ENCODE data around the gene HNF1A. TPM values are rescaled to one million over a fixed set of nuclear protein-coding genes. Genes with fewer than 3 reads are reported as not detected.

Gene HNF1A
- total and polyA plus RNA-seq, 2 of the 13 experiments (the other 11 are each of a cell fraction or from before 2014, with no cell fraction given): 13.4 to 34.7 TPM

- TF ChIP-seq ZNF609 (CRISPR knock-in tag; IDR thresholded peaks at IDR 0.05; ENCODE audit: borderline replicate concordance): peak; percentile 74
- no peak for TF ChIP-seq ZNF234 (CRISPR knock-in tag; conservative IDR thresholded peaks at IDR 0.05)
- no peak for TF ChIP-seq ZHX1 (CRISPR knock-in tag; IDR thresholded peaks at IDR 0.05; ENCODE audit: low read depth)
- no peak; the same call in 1 of the 2 replicates for TF ChIP-seq ZBTB21 (CRISPR knock-in tag; IDR thresholded peaks at IDR 0.05)
- TF ChIP-seq CBX1 (IDR thresholded peaks at IDR 0.05; ENCODE audit: low read depth): no peak
- TF ChIP-seq ZC3H4 (CRISPR knock-in tag; IDR thresholded peaks at IDR 0.05; ENCODE audit: borderline replicate concordance): no peak
- peak; percentile 55; the same call in 1 of the 2 replicates for TF ChIP-seq BCL3 (CRISPR knock-in tag; IDR thresholded peaks at IDR 0.05)
- no peak; the same call in 1 of the 2 replicates for TF ChIP-seq ZNF280B (CRISPR knock-in tag; IDR thresholded peaks at IDR 0.05; ENCODE audit: borderline replicate concordance)
- TF ChIP-seq AFF4 (CRISPR knock-in tag; IDR thresholded peaks at IDR 0.05): peak; percentile 89
- no peak for TF ChIP-seq ESRRA (CRISPR knock-in tag; IDR thresholded peaks at IDR 0.05; ENCODE audit: low read depth)
Observed at GRCh38 chr12:120979862-120980696, 1.7 kb downstream of the HNF1A start (continued).

Measured in HepG2 (cell line).